Lower leg skin (tissue), 3 donors: ENCODE data around the gene STOML1.

Experiments used
- CTCF ChIP-seq, 3 donors: fragments of 450-650 bp; IDR thresholded peaks; one replicate each; pipeline ENCODE4 v1.5.1; 2016; ENCODE audit warnings: antibody characterized with exemption in 3 of 3, mild to moderate bottlenecking in 3 of 3, moderate library complexity in 2 of 3
- POLR2A ChIP-seq, 2 donors: fragments of 450-650 bp; IDR thresholded peaks; one replicate each; pipeline ENCODE4 v1.6.1; 2016 to 2017; ENCODE audit warnings: antibody characterized with exemption in 2 of 2, mild to moderate bottlenecking in 1 of 2, moderate library complexity in 1 of 2

GRCh38 chr15:73955861-73956742 lies 36.0 kb downstream of the STOML1 start:
- TF ChIP-seq CTCF (IDR thresholded peaks at IDR 0.05) (no peak), POLR2A (IDR thresholded peaks at IDR 0.05) (no peak)
